K562 (cell line): Measurements from ENCODE around the gene CHMP2A. TPM values are rescaled to one million over a fixed set of nuclear protein-coding genes. Genes with fewer than 3 reads are reported as not detected.

Source experiments
- ARNT ChIP-seq, 2 experiments: fragments of 450-650 bp; IDR thresholded peaks; 2 replicates each; pipeline ENCODE4 v1.6.1; 2016; ENCODE audit warnings: mild to moderate bottlenecking in 1 of 2
- BHLHE40 ChIP-seq: IDR thresholded peaks from 2 replicates; pipeline ENCODE4 v1.6.1; 2011; ENCODE audit warnings: low read length, improper control_type of control experiment
- BRF1 ChIP-seq: IDR thresholded peaks from 3 replicates; pipeline ENCODE4 v1.6.1; 2011; ENCODE audit warnings: borderline replicate concordance, mild to moderate bottlenecking; ENCODE audit not compliant: insufficient read length; ENCODE audit errors: extremely low read depth
- CBFB ChIP-seq: sonication (generic); formaldehyde crosslinking; IDR thresholded peaks from 2 replicates; pipeline ENCODE4 v1.4.0; 2020; ENCODE audit warnings: mild to moderate bottlenecking, missing genetic modification reagents
- CCAR2 ChIP-seq: fragments of 200-400 bp; formaldehyde crosslinking; IDR thresholded peaks from 2 replicates; pipeline ENCODE4 v1.6.1; 2017; ENCODE audit warnings: mild to moderate bottlenecking, low read depth, low read length
- HDAC3 ChIP-seq: fragments of 450-650 bp; IDR thresholded peaks from 2 replicates; pipeline ENCODE4 v1.6.1; 2018; ENCODE audit warnings: borderline replicate concordance, mild to moderate bottlenecking, moderate library complexity; ENCODE audit not compliant: partially characterized antibody
- HNRNPL ChIP-seq: fragments of 200-400 bp; formaldehyde crosslinking; IDR thresholded peaks from 2 replicates; pipeline ENCODE4 v1.6.1; 2017; ENCODE audit warnings: low read depth, mild to moderate bottlenecking, low read length
- JUN ChIP-seq, 2 experiments: sonication (generic) in 1 of 2; formaldehyde crosslinking in 1 of 2; IDR thresholded peaks; 2 replicates each; pipeline versions ENCODE4 v1.6.1 to v1.8.0; 2012 to 2022; ENCODE audit warnings: borderline replicate concordance in 2 of 2, mild to moderate bottlenecking in 2 of 2, improper control_type of control experiment in 1 of 2, low read depth in 1 of 2, low read length in 1 of 2, missing genetic modification reagents in 1 of 2
- NRF1 ChIP-seq, 2 experiments: fragments of 450-650 bp; IDR thresholded peaks in 1 of 2; conservative IDR thresholded peaks in 1 of 2; 2 replicates each; pipeline ENCODE4 v1.6.1; 2014; ENCODE audit warnings: mild to moderate bottlenecking in 2 of 2
- PRMT5 ChIP-seq: sonication (generic); formaldehyde crosslinking; IDR thresholded peaks from 2 replicates; pipeline ENCODE4 v1.5.0; 2020; ENCODE audit warnings: missing genetic modification reagents
- SAFB ChIP-seq: fragments of 200-400 bp; formaldehyde crosslinking; IDR thresholded peaks from 2 replicates; pipeline ENCODE4 v1.6.1; 2017; ENCODE audit warnings: low read depth, low read length, borderline replicate concordance
- SOX6 ChIP-seq: fragments of 450-650 bp; IDR thresholded peaks from 2 replicates; pipeline ENCODE4 v1.6.1; 2014; ENCODE audit warnings: mild to moderate bottlenecking
- TCF7L2 ChIP-seq: fragments of 150-350 bp; IDR thresholded peaks from 2 replicates; pipeline ENCODE4 v1.6.1; 2016; ENCODE audit warnings: low read depth, mild to moderate bottlenecking, low read length, moderate library complexity
- TRIM24 ChIP-seq, 2 experiments: fragments of 450-650 bp; IDR thresholded peaks; 2 replicates each; pipeline ENCODE4 v1.6.1; 2016
- XRCC3 ChIP-seq: fragments of 450-650 bp; IDR thresholded peaks from 2 replicates; pipeline ENCODE4 v1.6.1; 2017; ENCODE audit warnings: mild to moderate bottlenecking, moderate library complexity
- ZKSCAN3 ChIP-seq: fragments of 250-450 bp; sonication (Bioruptor Pico); IDR thresholded peaks from 2 replicates; pipeline ENCODE4 v1.4.0; 2020
- ZNF146 ChIP-seq: IDR thresholded peaks from one replicate; pipeline ENCODE4 v1.6.1; 2018; ENCODE audit warnings: missing compliant biosample characterization; ENCODE audit not compliant: unreplicated experiment
- ZNF212 ChIP-seq: fragments of 450-650 bp; formaldehyde crosslinking; IDR thresholded peaks from 2 replicates; pipeline ENCODE4 v1.4.0; 2020; ENCODE audit warnings: mild to moderate bottlenecking
- ZNF263 ChIP-seq: sonication (generic); formaldehyde crosslinking; IDR thresholded peaks from 2 replicates; pipeline ENCODE4 v1.8.0; 2022; ENCODE audit warnings: mild to moderate bottlenecking, missing genetic modification reagents, borderline replicate concordance
- ZNF57 ChIP-seq: fragments of 450-650 bp; formaldehyde crosslinking; IDR thresholded peaks from 2 replicates; pipeline ENCODE4 v1.4.0; 2020; ENCODE audit warnings: mild to moderate bottlenecking, moderate library complexity
- ZNF695 ChIP-seq: fragments of 450-650 bp; formaldehyde crosslinking; IDR thresholded peaks from 2 replicates; pipeline ENCODE4 v1.4.0; 2020; ENCODE audit warnings: mild to moderate bottlenecking, moderate library complexity
- ZNF707 ChIP-seq: fragments of 250-450 bp; sonication (Bioruptor Pico); conservative IDR thresholded peaks from 2 replicates; pipeline ENCODE4 v1.8.0; 2022; ENCODE audit warnings: inconsistent platforms, mild to moderate bottlenecking, moderate library complexity
- ZNF778 ChIP-seq: fragments of 450-650 bp; formaldehyde crosslinking; IDR thresholded peaks from 2 replicates; pipeline ENCODE4 v1.4.0; 2020; ENCODE audit warnings: mild to moderate bottlenecking, moderate library complexity
- ZNF785 ChIP-seq: fragments of 250-450 bp; sonication (Bioruptor Pico); IDR thresholded peaks from 2 replicates; pipeline ENCODE4 v1.4.0; 2020; ENCODE audit warnings: mild to moderate bottlenecking
- polyA plus RNA-seq, 8 experiments: library from polyadenylated mRNA; depleted of rRNA in 4 of 8; stranded (reverse) in 5 of 8; unstranded in 3 of 8; fragments of >200 nt; fragmentation: Nextera tagmentation in 2 of 8; fragmentation: Illumina TruSeq in 1 of 8; extraction: Ambion mirVana in 2 of 8; extraction: Trizol in 1 of 8; gene quantifications; 2 replicates each; pipeline versions ENCODE4 v1.2.1 to v1.2.3, GENCODE V29; 2011 to 2014; ENCODE audit warnings: inconsistent platforms in 1 of 8, missing spikeins in 1 of 8
- total RNA-seq, 7 experiments: library from RNA; depleted of rRNA in 6 of 7; stranded (reverse); fragments of >200 nt in 6 of 7; fragmentation: Illumina TruSeq in 2 of 7; extraction: Trizol in 2 of 7; gene quantifications; 2 replicates each; pipeline versions ENCODE4 v1.2.1 to v1.2.3, GENCODE V29; 2011 to 2021; ENCODE audit warnings: low replicate concordance in 1 of 7
- TF ChIP-seq, protein P1 (sequence below): sonication (generic); formaldehyde crosslinking; IDR thresholded peaks from 2 replicates; pipeline ENCODE4 v1.8.0; 2022; ENCODE audit warnings: missing genetic modification reagents, mild to moderate bottlenecking, moderate library complexity, borderline replicate concordance
- TF ChIP-seq, protein P2 (sequence below): sonication (generic); formaldehyde crosslinking; IDR thresholded peaks from 2 replicates; pipeline ENCODE4 v1.5.0; 2020; ENCODE audit warnings: missing genetic modification reagents
- TF ChIP-seq, protein P3 (sequence below): fragments of 250-450 bp; sonication (Bioruptor Pico); IDR thresholded peaks from 2 replicates; pipeline ENCODE4 v1.4.0; 2020

The CHMP2A gene
- total and polyA plus RNA-seq, 9 of the 15 experiments (the other 6 are each of a cell fraction or from before 2014, with no cell fraction given): 57.6 to 159 (median 87.2) TPM

DNA sequence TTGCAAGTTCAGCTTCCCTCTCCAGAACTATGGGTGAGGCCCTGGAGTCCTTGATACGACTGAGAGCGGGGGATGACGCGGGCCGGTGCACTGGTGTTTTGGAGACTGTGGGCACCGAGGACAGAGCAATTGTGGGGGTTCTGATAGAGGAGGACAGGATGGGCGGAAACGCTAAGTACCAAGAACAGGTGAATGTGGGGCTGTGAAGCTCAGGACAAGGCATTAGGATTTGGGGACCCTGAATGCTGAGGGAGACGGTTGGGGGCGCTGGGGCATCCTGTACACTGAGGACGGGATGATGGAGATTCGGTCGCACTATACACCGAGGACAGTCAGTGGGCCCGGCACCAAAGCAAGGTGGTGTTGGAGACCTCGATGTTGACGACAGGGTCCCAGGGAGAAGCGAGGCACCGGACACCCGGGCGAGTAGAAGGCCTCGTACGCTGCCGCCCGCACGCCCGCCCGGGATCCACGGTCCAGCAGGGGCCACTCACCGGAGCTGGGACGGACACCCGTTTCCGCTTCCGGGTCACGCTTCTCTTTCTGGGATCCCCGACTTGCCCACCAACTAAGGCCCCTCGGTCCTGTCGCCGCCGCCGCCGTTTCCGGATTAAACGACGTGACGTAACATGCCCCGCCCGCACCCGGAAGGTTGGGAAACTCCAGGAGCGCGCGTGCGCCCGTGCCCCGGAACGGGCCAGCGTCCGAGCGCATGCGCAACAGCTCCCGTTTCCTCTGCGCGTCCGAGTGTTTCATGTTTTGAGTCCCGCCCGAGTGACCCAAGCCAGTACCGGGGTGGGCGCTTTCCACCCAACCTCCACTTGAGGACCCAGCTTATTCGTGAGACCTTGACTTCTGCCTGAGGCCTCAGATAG lies at the start of gene CHMP2A (continued):
- TF ChIP-seq CBFB (CRISPR knock-in tag) (no peak; the same call in 1 of the 2 replicates), ZKSCAN3 (no peak), ZNF57 (CRISPR knock-in tag) (no peak), SOX6 (peak; percentile 61), ZNF707 (CRISPR knock-in tag) (no peak), ZNF212 (0 out of 2 replicates have a peak, but pooled peaks have one; percentile 24), HNRNPL (no peak), SAFB (no peak), CCAR2 (no peak), ZNF146 (CRISPR knock-in tag) (no peak), ZNF785 (CRISPR knock-in tag) (no peak), ARNT (IDR thresholded peaks at IDR 0.05) (no peak), HDAC3 (no peak), ZNF778 (no peak), ZNF263 (CRISPR knock-in tag) (peak; percentile 71; the same call in 1 of the 2 replicates), TCF7L2 (no peak), BRF1 (no peak), JUN (IDR thresholded peaks at IDR 0.05; ENCODE audit: borderline replicate concordance, low read depth, low read length) (peak; percentile 46; the same call in 1 of the 2 replicates), JUN (CRISPR knock-in tag; IDR thresholded peaks at IDR 0.05; ENCODE audit: borderline replicate concordance) (no peak), NRF1 (conservative IDR thresholded peaks at IDR 0.05 in 1 of 2, IDR thresholded peaks at IDR 0.05 in 1 of 2) (peak; percentile 100), PRMT5 (CRISPR knock-in tag) (no peak), TRIM24 (IDR thresholded peaks at IDR 0.05) (peak in 1 of 2 experiments; percentile 81; a peak in 3 of 4 replicates), ZNF695 (peak; percentile 22), BHLHE40 (peak; percentile 92), XRCC3 (no peak)
- TF ChIP-seq, protein P1, sequence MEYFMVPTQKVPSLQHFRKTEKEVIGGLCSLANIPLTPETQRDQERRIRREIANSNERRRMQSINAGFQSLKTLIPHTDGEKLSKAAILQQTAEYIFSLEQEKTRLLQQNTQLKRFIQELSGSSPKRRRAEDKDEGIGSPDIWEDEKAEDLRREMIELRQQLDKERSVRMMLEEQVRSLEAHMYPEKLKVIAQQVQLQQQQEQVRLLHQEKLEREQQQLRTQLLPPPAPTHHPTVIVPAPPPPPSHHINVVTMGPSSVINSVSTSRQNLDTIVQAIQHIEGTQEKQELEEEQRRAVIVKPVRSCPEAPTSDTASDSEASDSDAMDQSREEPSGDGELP: peak; percentile 74; the same call in 1 of the 2 replicates
- TF ChIP-seq, protein P2, sequence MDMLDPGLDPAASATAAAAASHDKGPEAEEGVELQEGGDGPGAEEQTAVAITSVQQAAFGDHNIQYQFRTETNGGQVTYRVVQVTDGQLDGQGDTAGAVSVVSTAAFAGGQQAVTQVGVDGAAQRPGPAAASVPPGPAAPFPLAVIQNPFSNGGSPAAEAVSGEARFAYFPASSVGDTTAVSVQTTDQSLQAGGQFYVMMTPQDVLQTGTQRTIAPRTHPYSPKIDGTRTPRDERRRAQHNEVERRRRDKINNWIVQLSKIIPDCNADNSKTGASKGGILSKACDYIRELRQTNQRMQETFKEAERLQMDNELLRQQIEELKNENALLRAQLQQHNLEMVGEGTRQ (CRISPR knock-in tag): no peak
- TF ChIP-seq, protein P3, sequence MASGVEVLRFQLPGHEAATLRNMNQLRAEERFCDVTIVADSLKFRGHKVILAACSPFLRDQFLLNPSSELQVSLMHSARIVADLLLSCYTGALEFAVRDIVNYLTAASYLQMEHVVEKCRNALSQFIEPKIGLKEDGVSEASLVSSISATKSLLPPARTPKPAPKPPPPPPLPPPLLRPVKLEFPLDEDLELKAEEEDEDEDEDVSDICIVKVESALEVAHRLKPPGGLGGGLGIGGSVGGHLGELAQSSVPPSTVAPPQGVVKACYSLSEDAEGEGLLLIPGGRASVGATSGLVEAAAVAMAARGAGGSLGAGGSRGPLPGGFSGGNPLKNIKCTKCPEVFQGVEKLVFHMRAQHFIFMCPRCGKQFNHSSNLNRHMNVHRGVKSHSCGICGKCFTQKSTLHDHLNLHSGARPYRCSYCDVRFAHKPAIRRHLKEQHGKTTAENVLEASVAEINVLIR (CRISPR knock-in tag): peak; percentile 81
